Adrenal gland (tissue), 5 donors: ENCODE results near the gene MPDZ.

Experiments
- CTCF ChIP-seq, 6 experiments: fragments of 450-650 bp in 4 of 6; fragments of 200-600 bp in 2 of 6; sonication (generic) in 1 of 6; IDR thresholded peaks; 1 replicate in 5 of 6; 2 replicates in 1 of 6; pipeline versions ENCODE4 v1.5.1 to v1.8.0; 2016 to 2021; ENCODE audit warnings: antibody characterized with exemption in 6 of 6, mild to moderate bottlenecking in 2 of 6, moderate library complexity in 1 of 6
- POLR2A ChIP-seq, 2 donors: fragments of 450-650 bp; IDR thresholded peaks; one replicate each; pipeline ENCODE4 v1.6.1; 2017; ENCODE audit warnings: antibody characterized with exemption in 2 of 2, mild to moderate bottlenecking in 2 of 2, moderate library complexity in 1 of 2
- donor health status: DM: no; HTN: no; CAD: no.

GRCh38 chr9:13179257-13179656 is 100.2 kb downstream of the MPDZ start:
- TF ChIP-seq POLR2A (IDR thresholded peaks at IDR 0.05) (no peak), CTCF (IDR thresholded peaks at IDR 0.05) (no peak)
